Measurements from ENCODE around the gene RNF186. TPM values are rescaled to one million over a fixed set of nuclear protein-coding genes. Genes with fewer than 3 reads are reported as not detected.

RNF186 gene
- total RNA-seq, 1 experiment from 2014 or later: not detected

DNA sequence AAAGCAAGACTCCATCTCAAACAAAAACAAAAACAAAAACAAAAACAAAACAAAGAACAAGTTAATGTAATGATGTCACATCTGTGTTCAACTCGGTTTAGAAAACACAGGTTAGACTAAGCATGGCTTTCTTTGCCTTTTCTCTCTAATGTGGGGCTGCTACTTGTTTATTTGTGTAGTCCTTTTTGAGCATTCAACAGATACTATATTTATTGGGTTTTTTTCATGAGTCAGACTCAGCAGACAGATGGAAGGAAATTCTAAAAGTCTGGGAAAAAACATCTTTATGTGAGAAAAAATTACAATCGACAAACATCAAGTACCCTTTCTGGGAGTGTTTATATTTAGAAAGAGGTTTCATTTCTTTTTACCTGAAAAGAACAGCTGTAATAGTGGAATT is 44.8 kb upstream of the RNF186 start (continued):
- no peak for TF ChIP-seq RORB (CRISPR knock-in tag; IDR thresholded peaks at IDR 0.05)
- no peak for TF ChIP-seq ZNF423 (CRISPR knock-in tag; IDR thresholded peaks at IDR 0.05)
- no peak for TF ChIP-seq ZNF512 (CRISPR knock-in tag; IDR thresholded peaks at IDR 0.05; ENCODE audit: borderline replicate concordance)
- TF ChIP-seq ZNF219 (CRISPR knock-in tag; IDR thresholded peaks at IDR 0.05; ENCODE audit: borderline replicate concordance): no peak
- no peak for TF ChIP-seq ZBTB21 (CRISPR knock-in tag; IDR thresholded peaks at IDR 0.05; ENCODE audit: borderline replicate concordance)
- TF ChIP-seq KAT7 (CRISPR knock-in tag; IDR thresholded peaks at IDR 0.05; ENCODE audit: borderline replicate concordance): no peak
- TF ChIP-seq ZNF396 (CRISPR knock-in tag; IDR thresholded peaks at IDR 0.05; ENCODE audit: borderline replicate concordance): no peak

DNA sequence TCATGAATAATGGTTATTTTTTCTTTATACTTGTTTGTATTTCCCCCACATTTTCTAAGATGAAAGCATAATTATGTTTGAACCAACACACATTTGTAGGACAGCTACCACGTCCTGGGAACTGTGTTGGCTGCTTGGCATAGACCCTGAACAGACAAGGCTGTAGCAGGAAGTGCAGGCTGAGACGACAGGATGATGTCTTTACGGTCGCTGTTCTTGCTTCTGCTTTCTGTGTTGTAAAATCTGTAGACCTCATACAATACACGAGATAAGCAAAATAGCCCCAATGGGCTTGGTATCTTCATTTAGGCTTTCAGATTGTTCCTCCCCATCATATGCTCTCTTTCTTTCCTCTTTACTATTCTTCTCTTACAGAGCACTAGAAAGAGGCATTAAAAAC is 43.8 kb upstream of the RNF186 start:
- Mint-ChIP-seq H3K36me3 (peaks cover 5% of the 10 kb centered on the region), H3K4me3 (no peak overlapping the region), H3K4me1 (no peaks in the 10 kb centered on the region), H3K27me3 (ENCODE audit: low read depth) (peaks cover 16% of the 10 kb centered on the region), H3K9me3 (peaks cover 12% of the 10 kb centered on the region), H3K27ac (no peak overlapping the region)
- ChIA-PET POLR2A (no interaction called here), CTCF (interaction anchor here (0.5 kb wide), 1 partner anchor 142 kb away, joined by 3 read pairs; no protein-coding TSS in a partner anchor)
- ATAC-seq (no peak), DNase-seq (ENCODE audit: low spot score) (no peak)
- TF ChIP-seq, protein P1, sequence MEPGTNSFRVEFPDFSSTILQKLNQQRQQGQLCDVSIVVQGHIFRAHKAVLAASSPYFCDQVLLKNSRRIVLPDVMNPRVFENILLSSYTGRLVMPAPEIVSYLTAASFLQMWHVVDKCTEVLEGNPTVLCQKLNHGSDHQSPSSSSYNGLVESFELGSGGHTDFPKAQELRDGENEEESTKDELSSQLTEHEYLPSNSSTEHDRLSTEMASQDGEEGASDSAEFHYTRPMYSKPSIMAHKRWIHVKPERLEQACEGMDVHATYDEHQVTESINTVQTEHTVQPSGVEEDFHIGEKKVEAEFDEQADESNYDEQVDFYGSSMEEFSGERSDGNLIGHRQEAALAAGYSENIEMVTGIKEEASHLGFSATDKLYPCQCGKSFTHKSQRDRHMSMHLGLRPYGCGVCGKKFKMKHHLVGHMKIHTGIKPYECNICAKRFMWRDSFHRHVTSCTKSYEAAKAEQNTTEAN (CRISPR knock-in tag; IDR thresholded peaks at IDR 0.05): no peak
- TF ChIP-seq, protein P2, sequence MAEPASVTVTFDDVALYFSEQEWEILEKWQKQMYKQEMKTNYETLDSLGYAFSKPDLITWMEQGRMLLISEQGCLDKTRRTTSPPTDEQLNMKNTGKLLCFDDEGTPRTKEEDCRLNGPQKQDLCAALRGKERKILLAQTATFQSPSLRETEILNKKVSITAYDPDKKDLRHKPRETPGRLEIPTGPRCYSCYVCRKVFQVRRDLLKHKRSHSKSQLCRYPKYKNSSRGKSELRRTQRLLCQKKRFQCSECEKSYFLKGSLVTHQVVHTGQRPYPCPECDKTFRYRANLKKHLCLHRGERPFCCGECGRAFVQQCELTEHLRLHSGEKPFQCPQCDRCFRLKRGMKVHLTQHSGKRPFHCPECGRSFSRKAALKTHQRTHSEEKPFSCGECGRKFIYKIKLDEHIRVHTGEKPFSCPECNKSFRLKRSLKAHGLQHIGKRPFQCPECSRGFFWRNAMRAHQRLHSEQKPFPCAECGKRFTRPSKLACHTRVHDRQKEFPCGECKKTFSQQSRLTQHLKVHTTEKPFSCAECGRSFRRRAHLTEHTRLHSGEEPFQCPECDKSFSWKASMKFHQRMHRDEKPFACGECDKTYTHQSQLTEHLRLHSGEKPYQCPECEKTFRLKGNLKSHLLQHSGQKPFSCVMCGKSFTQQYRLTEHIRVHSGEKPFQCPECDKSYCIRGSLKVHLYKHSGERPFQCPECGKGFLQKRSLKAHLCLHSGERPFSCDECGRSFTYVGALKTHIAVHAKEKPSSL (CRISPR knock-in tag; conservative IDR thresholded peaks at IDR 0.05): no peak

GRCh38 chr1:19854866-19855265 is 39.8 kb upstream of the RNF186 start:
- H3K9me3 Mint-ChIP-seq: no peaks in the 10 kb centered on the region
- POLR2A ChIA-PET: no interaction called here
- TF ChIP-seq PRDM15 (CRISPR knock-in tag; IDR thresholded peaks at IDR 0.05) (no peak), HMGA2 (CRISPR knock-in tag; IDR thresholded peaks at IDR 0.05) (peak; percentile 90)
- CTCF ChIA-PET: no interaction called here
- no peak overlapping the region for H3K4me3 Mint-ChIP-seq
- DNase-seq (ENCODE audit: low spot score): no peak
- no peak overlapping the region for H3K27ac Mint-ChIP-seq
- H3K27me3 Mint-ChIP-seq (ENCODE audit: low read depth): peaks cover 17% of the 10 kb centered on the region; the same call in 1 of the 2 replicates
- 0 out of 2 replicates have a peak, but pooled peaks cover 5% of the 10 kb centered on the region for H3K4me1 Mint-ChIP-seq
- no peak for ATAC-seq
- no peaks in the 10 kb centered on the region for H3K36me3 Mint-ChIP-seq

DNA sequence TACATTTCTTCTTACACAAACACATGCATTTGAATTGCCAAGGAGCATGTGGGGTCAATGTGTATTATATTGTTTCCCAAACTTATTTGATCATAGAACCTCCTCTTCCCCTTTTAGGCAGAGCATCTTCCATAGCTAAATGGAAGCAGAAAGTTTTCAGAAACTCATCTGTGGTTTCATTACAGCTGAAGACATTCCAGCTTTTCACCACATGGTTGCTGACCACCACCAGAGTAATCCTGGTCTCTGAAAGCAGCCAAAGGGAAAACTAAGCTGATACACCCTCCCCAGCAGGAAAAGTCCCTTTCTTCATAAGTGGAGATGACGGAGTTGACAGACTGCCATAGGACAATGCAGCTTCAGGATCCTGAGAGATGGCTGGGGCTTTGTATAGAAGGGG is 37.0 kb upstream of the RNF186 start:
- ChIA-PET CTCF (interaction anchor here (1.2 kb wide), 1 partner anchor 30 kb away, joined by 6 read pairs; the partner anchor contains the start of gene OTUD3), POLR2A (no interaction called here)
- H3K27me3 Mint-ChIP-seq (ENCODE audit: low read depth): peaks cover 25% of the 10 kb centered on the region
- 0 out of 2 replicates have a peak, but pooled peaks cover 7% of the 10 kb centered on the region for H3K4me1 Mint-ChIP-seq
- DNase-seq (ENCODE audit: low spot score) (no peak), ATAC-seq (no peak)
- H3K36me3 Mint-ChIP-seq: no peaks in the 10 kb centered on the region
- no peak overlapping the region for H3K4me3 Mint-ChIP-seq
- H3K9me3 Mint-ChIP-seq: no peaks in the 10 kb centered on the region
- no peak overlapping the region for H3K27ac Mint-ChIP-seq
- no peak for TF ChIP-seq ZNF263 (CRISPR knock-in tag; IDR thresholded peaks at IDR 0.05; ENCODE audit: low read depth)
- no peak for TF ChIP-seq SOX15 (CRISPR knock-in tag; IDR thresholded peaks at IDR 0.05)
- TF ChIP-seq MXD4 (CRISPR knock-in tag; IDR thresholded peaks at IDR 0.05; ENCODE audit: borderline replicate concordance): no peak
- TF ChIP-seq ATF2 (CRISPR knock-in tag; IDR thresholded peaks at IDR 0.05; ENCODE audit: borderline replicate concordance, low read depth): no peak
- TF ChIP-seq PRDM15 (CRISPR knock-in tag; IDR thresholded peaks at IDR 0.05): no peak
- TF ChIP-seq MYBL2 (CRISPR knock-in tag; IDR thresholded peaks at IDR 0.05): no peak

Measured in WTC11 (cell line).